Measurements from ENCODE around the gene JAM2.

DNA sequence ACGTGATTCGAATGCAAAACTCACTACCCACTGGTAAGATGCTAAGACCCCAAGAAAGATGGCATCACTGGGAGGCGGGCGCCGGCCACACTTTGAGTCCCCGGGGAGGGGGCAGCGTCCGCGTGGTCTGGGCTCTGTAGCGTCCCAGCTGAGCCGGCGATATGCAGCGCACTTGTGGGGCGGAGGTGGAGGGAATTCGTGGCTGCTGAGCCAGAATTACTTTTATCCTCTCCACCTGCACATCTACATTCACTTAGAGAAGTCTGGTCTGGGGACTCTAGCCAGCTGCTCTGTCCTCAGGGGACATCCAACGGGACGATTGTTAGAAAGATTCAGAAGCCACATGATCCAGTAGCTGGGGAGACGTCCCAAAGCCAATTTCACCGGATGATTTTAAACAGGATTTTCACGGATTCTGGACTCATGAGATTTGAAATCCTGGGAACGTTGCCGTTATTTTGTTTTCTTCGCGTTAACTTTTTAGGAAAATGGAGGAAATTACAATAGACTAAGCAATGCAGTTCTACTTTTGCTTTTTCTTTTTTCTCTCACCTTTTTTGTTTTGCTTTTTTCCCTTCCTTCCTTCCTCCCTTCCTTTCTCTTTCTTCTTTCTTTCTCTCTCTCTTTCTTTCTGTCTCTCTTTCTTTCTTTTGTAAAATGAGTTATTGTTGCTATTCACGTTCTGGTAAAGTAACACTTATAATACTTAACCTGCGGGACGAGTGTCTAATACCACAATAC, 1.3 kb downstream of the JAM2 start:
- TF ChIP-seq, protein P1, sequence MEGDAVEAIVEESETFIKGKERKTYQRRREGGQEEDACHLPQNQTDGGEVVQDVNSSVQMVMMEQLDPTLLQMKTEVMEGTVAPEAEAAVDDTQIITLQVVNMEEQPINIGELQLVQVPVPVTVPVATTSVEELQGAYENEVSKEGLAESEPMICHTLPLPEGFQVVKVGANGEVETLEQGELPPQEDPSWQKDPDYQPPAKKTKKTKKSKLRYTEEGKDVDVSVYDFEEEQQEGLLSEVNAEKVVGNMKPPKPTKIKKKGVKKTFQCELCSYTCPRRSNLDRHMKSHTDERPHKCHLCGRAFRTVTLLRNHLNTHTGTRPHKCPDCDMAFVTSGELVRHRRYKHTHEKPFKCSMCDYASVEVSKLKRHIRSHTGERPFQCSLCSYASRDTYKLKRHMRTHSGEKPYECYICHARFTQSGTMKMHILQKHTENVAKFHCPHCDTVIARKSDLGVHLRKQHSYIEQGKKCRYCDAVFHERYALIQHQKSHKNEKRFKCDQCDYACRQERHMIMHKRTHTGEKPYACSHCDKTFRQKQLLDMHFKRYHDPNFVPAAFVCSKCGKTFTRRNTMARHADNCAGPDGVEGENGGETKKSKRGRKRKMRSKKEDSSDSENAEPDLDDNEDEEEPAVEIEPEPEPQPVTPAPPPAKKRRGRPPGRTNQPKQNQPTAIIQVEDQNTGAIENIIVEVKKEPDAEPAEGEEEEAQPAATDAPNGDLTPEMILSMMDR (IDR thresholded peaks at IDR 0.05) = no peak
- TF ChIP-seq EP300 (IDR thresholded peaks at IDR 0.05) = no peak
- no peak for TF ChIP-seq POLR2A (IDR thresholded peaks at IDR 0.05)
- TF ChIP-seq POLR2AphosphoS5 (IDR thresholded peaks at IDR 0.05) = no peak

Data from gastroesophageal sphincter (tissue), 3 donors.